A673 (cell line): ENCODE data around the gene PER3. TPM values are rescaled to one million over a fixed set of nuclear protein-coding genes. Genes with fewer than 3 reads are reported as not detected.

Experiments
- BruUV-seq: library from RNA; stranded (reverse); fragments of 400-500 nt; replicated peaks from 2 replicates; lab custom pipeline; 2021; lab: Mats Ljungman, UMichigan
- CTCF ChIA-PET: fragments of 300-600 bp; sonication (Branson Sonifier 250); formaldehyde crosslinking; loops from one replicate; lab custom pipeline; 2022; ENCODE audit warnings: antibody characterized with exemption; lab: Charles Lee
- POLR2A ChIA-PET: fragments of 300-600 bp; sonication (Branson Sonifier 250); formaldehyde crosslinking; loops from one replicate; lab custom pipeline; 2022; ENCODE audit warnings: antibody characterized with exemption; ENCODE audit not compliant: low non-redundant PET; lab: Charles Lee
- DNase-seq: peaks from one replicate; pipeline ENCODE4 v3.0.0-alpha.2; 2015; ENCODE audit warnings: low spot score
- H3K27ac ChIP-seq: fragments of 200-600 bp; sonication (generic); 2 replicates; pipeline ENCODE4 v1.5.1; 2016; ENCODE audit warnings: mixed run types, low read depth, mild to moderate bottlenecking, mixed read lengths, antibody characterized with exemption, low read length; ENCODE audit not compliant: poor library complexity, severe bottlenecking
- H3K27me3 ChIP-seq: fragments of 200-600 bp; sonication (generic); replicated peaks from 2 replicates; pipeline ENCODE4 v1.6.1; 2017; ENCODE audit warnings: mixed run types, low read depth, mild to moderate bottlenecking, mixed read lengths, antibody characterized with exemption, low read length; ENCODE audit not compliant: insufficient read depth, poor library complexity
- H3K36me3 ChIP-seq: fragments of 200-600 bp; sonication (generic); 2 replicates; pipeline ENCODE4 v1.6.1; 2016; ENCODE audit warnings: mixed run types, mild to moderate bottlenecking, mixed read lengths, antibody characterized with exemption, low read length; ENCODE audit not compliant: insufficient read depth, poor library complexity, severe bottlenecking
- H3K4me1 ChIP-seq: fragments of 200-600 bp; sonication (generic); 2 replicates; pipeline ENCODE4 v1.6.1; 2017; ENCODE audit warnings: mixed run types, mild to moderate bottlenecking, mixed read lengths, antibody characterized with exemption, low read length; ENCODE audit not compliant: insufficient read depth, poor library complexity, severe bottlenecking
- H3K4me3 ChIP-seq: fragments of 200-600 bp; sonication (generic); 2 replicates; pipeline ENCODE4 v1.5.1; 2016; ENCODE audit warnings: low read depth, mixed run types, mild to moderate bottlenecking, mixed read lengths, low read length; ENCODE audit not compliant: poor library complexity, severe bottlenecking
- H3K9me3 ChIP-seq: fragments of 200-600 bp; sonication (generic); 2 replicates; pipeline ENCODE4 v1.6.1; 2016; ENCODE audit warnings: mixed run types, low read depth, mild to moderate bottlenecking, mixed read lengths, antibody characterized with exemption, low read length; ENCODE audit not compliant: poor library complexity, severe bottlenecking
- CTCF ChIP-seq: fragments of 300-800, 200-600 bp; sonication (generic); conservative IDR thresholded peaks from 2 replicates; pipeline ENCODE4 v1.5.1; 2017; ENCODE audit warnings: low read depth, mild to moderate bottlenecking, antibody characterized with exemption, low read length, moderate library complexity, mixed read lengths
- EZH2 ChIP-seq: fragments of 200-600 bp; sonication (generic); IDR thresholded peaks from 2 replicates; pipeline ENCODE4 v1.6.1; 2017; ENCODE audit warnings: borderline replicate concordance, low read depth, mild to moderate bottlenecking, mixed read lengths, antibody characterized with exemption, low read length; ENCODE audit not compliant: poor library complexity, severe bottlenecking
- intact Hi-C: fragments of 100-400 bp; cut with micrococcal nuclease; formaldehyde crosslinking; loops from one replicate; pipeline ENCODE4 v1.10.0; 2022; ENCODE audit not compliant: unreplicated experiment
- total RNA-seq: library from RNA; stranded (reverse); gene quantifications from 2 replicates; pipeline ENCODE4 v1.2.3, GENCODE V29; 2021

The PER3 gene
- total RNA-seq, 1 experiment from 2014 or later: 4.1 TPM

DNA sequence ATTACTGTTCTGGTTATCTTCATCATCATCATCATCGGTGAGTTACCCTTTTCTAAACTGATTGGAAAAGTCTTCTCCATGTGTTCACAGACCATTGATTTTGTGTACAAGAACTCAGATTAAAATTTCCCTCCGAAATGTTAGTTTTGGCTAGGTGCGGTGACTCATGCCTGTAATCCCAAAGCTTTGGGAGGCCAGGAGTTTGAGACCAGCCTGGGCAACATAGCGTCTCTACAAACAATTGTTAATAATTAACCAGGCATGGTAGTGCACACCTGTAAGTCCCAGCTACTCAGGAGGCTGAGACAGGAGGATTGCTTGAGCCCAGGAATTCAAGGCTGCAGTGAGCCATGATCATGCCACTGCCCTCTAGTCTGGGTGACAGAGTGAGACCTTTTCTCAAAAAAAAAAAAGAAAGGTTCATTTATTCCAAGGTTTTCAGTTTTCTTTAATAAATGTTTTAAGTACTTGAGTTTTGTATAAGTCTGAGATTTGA, 5.9 kb upstream of the PER3 start:
- intact Hi-C loops: no loop called here
- Histone ChIP-seq H3K27ac (no peak overlapping the region), H3K4me3 (no peak overlapping the region), H3K36me3 (peaks cover 24% of the 10 kb centered on the region), H3K27me3 (no peaks in the 10 kb centered on the region), H3K9me3 (no peaks in the 10 kb centered on the region), H3K4me1 (peaks cover 5% of the 10 kb centered on the region)
- ChIA-PET CTCF (no interaction called here), POLR2A (no interaction called here)
- no peak for TF ChIP-seq CTCF
- TF ChIP-seq EZH2: no peak
- BruUV-seq: no TSS peak
- no peak for DNase-seq

DNA sequence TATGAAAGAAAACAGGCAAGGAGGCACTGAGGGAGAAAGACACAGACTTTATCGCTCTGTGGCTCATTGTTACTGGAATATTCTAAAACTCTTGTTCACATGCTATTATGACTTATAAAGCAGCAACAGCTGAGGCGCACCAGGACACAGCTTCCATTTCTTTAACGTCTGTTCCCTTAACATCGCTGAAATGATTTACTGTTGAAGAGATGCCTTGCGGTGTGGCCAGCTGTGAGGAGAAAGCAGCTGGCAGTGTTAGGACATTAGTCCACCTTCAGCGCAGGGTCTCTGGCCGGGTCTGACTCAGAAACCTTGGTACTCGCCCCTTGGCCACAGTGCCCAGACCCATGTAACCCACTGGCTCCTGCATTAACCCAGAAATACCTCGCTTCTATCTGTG, 3.1 kb upstream of the PER3 start:
- peaks cover 5% of the 10 kb centered on the region for H3K4me1 ChIP-seq
- no peak overlapping the region for H3K27ac ChIP-seq
- no peaks in the 10 kb centered on the region for H3K9me3 ChIP-seq
- no peak for DNase-seq
- TF ChIP-seq CTCF: no peak
- no peak for TF ChIP-seq EZH2
- intact Hi-C loops: no loop called here
- ChIA-PET CTCF (no interaction called here), POLR2A (no interaction called here)
- H3K27me3 ChIP-seq: no peaks in the 10 kb centered on the region
- peaks cover 24% of the 10 kb centered on the region for H3K36me3 ChIP-seq
- BruUV-seq: TSS peak; percentile 28
- no peak overlapping the region for H3K4me3 ChIP-seq

DNA sequence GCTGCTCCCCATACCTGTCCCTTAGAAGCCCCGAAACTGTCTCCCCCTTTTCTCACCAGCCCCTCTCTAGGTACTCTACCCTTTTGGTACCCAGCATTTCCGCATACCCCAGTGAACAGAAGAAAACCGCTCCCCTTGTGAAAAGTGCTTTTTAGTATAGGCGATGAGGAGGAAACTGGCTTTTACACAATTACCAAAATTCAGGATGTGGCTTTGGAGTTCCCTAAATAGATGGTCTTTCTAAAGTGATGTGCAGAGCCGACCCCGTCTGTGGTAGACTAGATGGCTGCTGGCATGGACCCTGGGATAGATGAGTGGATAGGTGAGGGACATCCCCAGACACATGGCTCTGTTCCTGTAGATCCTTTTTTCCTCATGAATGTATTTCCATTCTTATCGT, 2.6 kb upstream of the PER3 start:
- Histone ChIP-seq H3K27me3 (no peaks in the 10 kb centered on the region), H3K36me3 (peaks cover 24% of the 10 kb centered on the region), H3K27ac (no peak overlapping the region), H3K4me3 (no peak overlapping the region), H3K9me3 (no peaks in the 10 kb centered on the region), H3K4me1 (peaks cover 5% of the 10 kb centered on the region)
- no TSS peak for BruUV-seq
- TF ChIP-seq EZH2 (no peak), CTCF (no peak)
- POLR2A ChIA-PET: no interaction called here
- no peak for DNase-seq
- intact Hi-C loops: no loop called here
- CTCF ChIA-PET: no interaction called here
